Measurements from ENCODE around the gene ARHGEF19. TPM values are rescaled to one million over a fixed set of nuclear protein-coding genes. Genes with fewer than 3 reads are reported as not detected.
A peak's percentile ranks its signal among the peaks of the same experiment; 100 is the strongest.
"Not testable (repeated sequence)": the region's sequence is repeated elsewhere in the genome, so short reads cannot be mapped to it uniquely, and the experiment has no call there.

ARHGEF19 gene
- total and polyA plus RNA-seq, 2 experiments from 2014 or later, result 21.0 to 24.8 TPM

GRCh38 chr1:16171314-16172151, 40.9 kb downstream of the ARHGEF19 start:
- Histone ChIP-seq H4K20me1 (ENCODE audit: insufficient read depth, poor library complexity, severe bottlenecking) (no peaks in the 10 kb centered on the region), H3K4me1 (ENCODE audit: insufficient read depth) (peaks cover 44% of the 10 kb centered on the region)
- DNase-seq (ENCODE audit: low spot score), result no peak

GRCh38 chr1:16170283-16170673, 42.2 kb downstream of the ARHGEF19 start:
- WGBS (ENCODE audit: low lambda C conversion rate, missing lambda C conversion rate), result 96% methylated on average over 3 of the region's 3 CpGs

More at GRCh38 chr1:16171314-16172151, 40.9 kb downstream of the ARHGEF19 start:
- TF ChIP-seq EZH2phosphoT487 (IDR thresholded peaks at IDR 0.05; ENCODE audit: low read depth, severe bottlenecking, unreplicated experiment), result no peak
- TF ChIP-seq CTCF (IDR thresholded peaks at IDR 0.05; ENCODE audit: poor library complexity), result no peak
- TF ChIP-seq EZH2 (IDR thresholded peaks at IDR 0.05; ENCODE audit: borderline replicate concordance), result no peak
- Histone ChIP-seq H3K27ac (peak overlapping the region; percentile 38), H2AFZ (no peak overlapping the region), H3K9me2 (replicated peaks; ENCODE audit: insufficient read depth) (no peaks in the 10 kb centered on the region), H3K4me3 (no peak overlapping the region), H3K36me3 (replicated peaks; ENCODE audit: insufficient read depth, low read depth) (no peaks in the 10 kb centered on the region), H3K9me3 (ENCODE audit: low read depth) (no peaks in the 10 kb centered on the region), H3K79me2 (no peaks in the 10 kb centered on the region), H3K27me3 (no peaks in the 10 kb centered on the region), H3K4me2 (no peak overlapping the region)
- WGBS (ENCODE audit: low lambda C conversion rate, missing lambda C conversion rate), result 76% methylated on average over 16 of the region's 19 CpGs

GRCh38 chr1:16168622-16169360, 43.7 kb downstream of the ARHGEF19 start:
- no peaks in the 10 kb centered on the region for H3K36me3 ChIP-seq (replicated peaks; ENCODE audit: insufficient read depth, low read depth)
- H3K9me3 ChIP-seq (ENCODE audit: low read depth), result no peaks in the 10 kb centered on the region
- TF ChIP-seq CTCF (IDR thresholded peaks at IDR 0.05; ENCODE audit: poor library complexity) (no peak), EZH2phosphoT487 (IDR thresholded peaks at IDR 0.05; ENCODE audit: low read depth, severe bottlenecking, unreplicated experiment) (no peak), EZH2 (IDR thresholded peaks at IDR 0.05; ENCODE audit: borderline replicate concordance) (no peak)
- no peak overlapping the region for H3K27ac ChIP-seq
- H3K79me2 ChIP-seq, result no peaks in the 10 kb centered on the region
- DNase-seq (ENCODE audit: low spot score), result no peak
- H3K4me3 ChIP-seq, result no peak overlapping the region
- H3K27me3 ChIP-seq, result no peaks in the 10 kb centered on the region
- no peaks in the 10 kb centered on the region for H4K20me1 ChIP-seq (ENCODE audit: insufficient read depth, poor library complexity, severe bottlenecking)
- WGBS (ENCODE audit: low lambda C conversion rate, missing lambda C conversion rate), result 91% methylated on average over 12 of the region's 13 CpGs
- H3K4me2 ChIP-seq, result no peak overlapping the region
- no peaks in the 10 kb centered on the region for H3K9me2 ChIP-seq (replicated peaks; ENCODE audit: insufficient read depth)
- H3K4me1 ChIP-seq (ENCODE audit: insufficient read depth), result peaks cover 23% of the 10 kb centered on the region
- H2AFZ ChIP-seq, result no peak overlapping the region

More at GRCh38 chr1:16170283-16170673, 42.2 kb downstream of the ARHGEF19 start:
- TF ChIP-seq CTCF (IDR thresholded peaks at IDR 0.05; ENCODE audit: poor library complexity), result no peak
- TF ChIP-seq EZH2phosphoT487 (IDR thresholded peaks at IDR 0.05; ENCODE audit: low read depth, severe bottlenecking, unreplicated experiment), result no peak
- TF ChIP-seq EZH2 (IDR thresholded peaks at IDR 0.05; ENCODE audit: borderline replicate concordance), result no peak
- Histone ChIP-seq H3K4me1 (ENCODE audit: insufficient read depth) (peaks cover 33% of the 10 kb centered on the region), H3K9me2 (replicated peaks; ENCODE audit: insufficient read depth) (no peaks in the 10 kb centered on the region), H3K27me3 (no peaks in the 10 kb centered on the region), H3K27ac (no peak overlapping the region), H2AFZ (no peak overlapping the region), H4K20me1 (ENCODE audit: insufficient read depth, poor library complexity, severe bottlenecking) (no peaks in the 10 kb centered on the region), H3K9me3 (ENCODE audit: low read depth) (no peaks in the 10 kb centered on the region), H3K79me2 (no peaks in the 10 kb centered on the region), H3K36me3 (replicated peaks; ENCODE audit: insufficient read depth, low read depth) (no peaks in the 10 kb centered on the region), H3K4me3 (no peak overlapping the region), H3K4me2 (no peak overlapping the region)
- no peak for DNase-seq (ENCODE audit: low spot score)

GRCh38 chr1:16168144-16168495, 44.3 kb downstream of the ARHGEF19 start:
- not testable (repeated sequence) for H3K9me2 ChIP-seq (replicated peaks; ENCODE audit: insufficient read depth)
- H3K4me2 ChIP-seq, result peak overlapping the region; percentile 90

More at GRCh38 chr1:16168144-16168495, 44.3 kb downstream of the ARHGEF19 start:
- H2AFZ ChIP-seq; H3K36me3 ChIP-seq (replicated peaks; ENCODE audit: insufficient read depth, low read depth); H3K27me3 ChIP-seq; H3K79me2 ChIP-seq; H3K9me3 ChIP-seq (ENCODE audit: low read depth); H3K27ac ChIP-seq; H4K20me1 ChIP-seq (ENCODE audit: insufficient read depth, poor library complexity, severe bottlenecking); DNase-seq (ENCODE audit: low spot score); H3K4me3 ChIP-seq: not testable (repeated sequence)
- 52% methylated on average over 10 of the region's 10 CpGs for WGBS (ENCODE audit: low lambda C conversion rate, missing lambda C conversion rate)
- peaks cover 16% of the 10 kb centered on the region for H3K4me1 ChIP-seq (ENCODE audit: insufficient read depth)
